ENCODE measurements around the gene FAM89A.
"Not testable (repeated sequence)": the region's sequence is repeated elsewhere in the genome, so short reads cannot be mapped to it uniquely, and the experiment has no call there.

FAM89A gene

GRCh38 chr1:231026576-231026975 lies 13.5 kb downstream of the FAM89A start:
- Histone ChIP-seq H3K27me3 (replicated peaks) (no peaks in the 10 kb centered on the region), H3K27ac (no peak overlapping the region), H3K4me3 (ENCODE audit: low read depth, low read length) (no peak overlapping the region), H3K36me3 (replicated peaks) (no peaks in the 10 kb centered on the region)
- TF ChIP-seq CTCF (IDR thresholded peaks at IDR 0.05; ENCODE audit: low read depth, low read length, missing control alignments) = no peak
- no peak for DNase-seq
- in situ Hi-C loops (cut with HindIII; ENCODE audit: low pct_ligation_motif_present, low sequenced_read_pairs) = no loop called here

DNA sequence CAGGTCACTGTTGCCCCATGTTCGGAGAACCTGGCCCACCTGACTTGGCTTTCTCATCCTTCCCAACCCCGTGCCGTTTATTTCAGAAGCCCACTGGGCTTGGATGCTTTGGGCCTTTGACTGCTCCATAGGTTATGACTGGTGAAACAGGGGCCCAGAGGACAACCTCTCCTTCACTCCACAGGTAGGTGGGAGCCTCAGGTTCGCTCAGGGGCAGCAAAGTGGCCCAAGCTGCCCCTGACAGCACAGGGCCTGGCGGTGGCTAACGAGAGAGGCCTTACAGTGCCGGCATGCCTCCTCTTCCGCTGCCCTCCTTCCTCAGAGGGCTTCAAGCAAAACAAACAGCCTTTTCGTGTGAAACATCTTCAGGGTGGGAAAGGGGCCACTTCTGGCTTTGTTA lies 16.9 kb downstream of the FAM89A start:
- Histone ChIP-seq H3K36me3 (replicated peaks) (no peaks in the 10 kb centered on the region), H3K27ac (no peak overlapping the region), H3K27me3 (replicated peaks) (no peaks in the 10 kb centered on the region), H3K4me3 (ENCODE audit: low read depth, low read length) (no peak overlapping the region)
- no peak for DNase-seq
- TF ChIP-seq CTCF (IDR thresholded peaks at IDR 0.05; ENCODE audit: low read depth, low read length, missing control alignments) = no peak
- in situ Hi-C loops (cut with HindIII; ENCODE audit: low pct_ligation_motif_present, low sequenced_read_pairs) = no loop called here

DNA sequence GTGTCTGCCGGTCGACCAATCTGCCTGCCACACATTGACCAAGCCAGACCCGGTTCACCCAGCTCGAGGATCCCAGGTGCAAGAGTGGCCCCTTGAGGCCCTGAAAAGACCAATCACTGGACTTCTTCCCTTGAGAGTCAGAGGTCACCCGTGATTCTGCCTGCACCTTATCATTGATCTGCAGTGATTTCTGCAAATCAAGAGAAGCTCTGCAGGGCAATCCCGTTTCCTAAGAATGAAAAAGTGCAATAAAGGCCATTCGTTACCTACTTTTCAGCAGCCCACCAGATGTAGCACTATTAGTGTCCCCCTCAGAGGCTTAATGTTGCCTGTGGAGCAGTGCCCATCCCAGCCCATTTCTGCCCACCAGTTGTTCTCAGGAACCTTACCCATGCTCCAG lies 17.5 kb downstream of the FAM89A start:
- DNase-seq; in situ Hi-C loops (cut with HindIII; ENCODE audit: low pct_ligation_motif_present, low sequenced_read_pairs); H3K27ac ChIP-seq; H3K4me3 ChIP-seq (ENCODE audit: low read depth, low read length); H3K36me3 ChIP-seq (replicated peaks); H3K27me3 ChIP-seq (replicated peaks): not testable (repeated sequence)

DNA sequence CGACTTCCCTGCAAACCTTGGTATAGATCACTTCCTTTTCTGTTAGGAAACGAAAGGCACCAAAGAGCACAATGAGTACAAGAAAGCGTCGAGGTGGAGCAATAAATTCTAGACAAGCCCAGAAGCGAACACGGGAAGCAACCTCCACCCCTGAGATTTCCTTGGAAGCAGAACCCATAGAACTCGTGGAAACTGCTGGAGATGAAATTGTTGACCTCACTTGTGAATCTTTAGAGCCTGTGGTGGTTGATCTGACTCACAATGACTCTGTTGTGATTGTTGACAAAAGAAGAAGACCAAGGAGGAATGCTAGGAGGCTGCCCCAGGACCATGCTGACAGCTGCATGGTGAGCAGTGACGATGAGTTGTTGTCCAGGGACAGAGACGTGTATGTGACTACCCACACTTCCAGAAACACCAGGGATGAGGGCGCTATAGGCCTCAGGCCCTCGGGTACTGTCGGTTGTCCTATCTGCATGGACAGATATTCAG lies 18.5 kb downstream of the FAM89A start:
- no peak for TF ChIP-seq CTCF (IDR thresholded peaks at IDR 0.05; ENCODE audit: low read depth, low read length, missing control alignments)
- no peaks in the 10 kb centered on the region for H3K36me3 ChIP-seq (replicated peaks)
- H3K27ac ChIP-seq = no peak overlapping the region
- H3K4me3 ChIP-seq (ENCODE audit: low read depth, low read length) = no peak overlapping the region
- in situ Hi-C loops (cut with HindIII; ENCODE audit: low pct_ligation_motif_present, low sequenced_read_pairs) = no loop called here
- DNase-seq = peak; percentile 61
- H3K27me3 ChIP-seq (replicated peaks) = no peaks in the 10 kb centered on the region

- in situ Hi-C loops (cut with HindIII; ENCODE audit: low pct_ligation_motif_present, low sequenced_read_pairs) = no loop called here
- no peak overlapping the region for H3K27ac ChIP-seq
- H3K36me3 ChIP-seq (replicated peaks) = no peaks in the 10 kb centered on the region
- DNase-seq = peak; percentile 13
- H3K27me3 ChIP-seq (replicated peaks) = no peaks in the 10 kb centered on the region
- TF ChIP-seq CTCF (IDR thresholded peaks at IDR 0.05; ENCODE audit: low read depth, low read length, missing control alignments) = no peak
- no peak overlapping the region for H3K4me3 ChIP-seq (ENCODE audit: low read depth, low read length)
These were observed 19.2 kb downstream of the FAM89A start for GRCh38 chr1:231020816-231021215.

GRCh38 chr1:231020139-231020601 lies 19.9 kb downstream of the FAM89A start:
- Histone ChIP-seq H3K27me3 (replicated peaks) (no peaks in the 10 kb centered on the region), H3K27ac (no peak overlapping the region), H3K4me3 (ENCODE audit: low read depth, low read length) (no peak overlapping the region), H3K36me3 (replicated peaks) (no peaks in the 10 kb centered on the region)
- DNase-seq = peak; percentile 20
- peak; percentile 23 for TF ChIP-seq CTCF (IDR thresholded peaks at IDR 0.05; ENCODE audit: low read depth, low read length, missing control alignments)
- in situ Hi-C loops (cut with HindIII; ENCODE audit: low pct_ligation_motif_present, low sequenced_read_pairs) = no loop called here
